ENCODE measurements around the gene RBM19. TPM values are rescaled to one million over a fixed set of nuclear protein-coding genes. Genes with fewer than 3 reads are reported as not detected.

RBM19 gene
- total and polyA plus RNA-seq, 2 donors (not counting 3 experiments of a cell fraction or from before 2014, with no cell fraction given) = 13.2 to 34.4 TPM

GRCh38 chr12:113880326-113880725 is 85.8 kb downstream of the RBM19 start:
- intact Hi-C loops (cut with micrococcal nuclease) = no loop called here
- TF ChIP-seq MYC (IDR thresholded peaks at IDR 0.05; ENCODE audit: low read depth, low read length) (no peak), POLR2AphosphoS5 (IDR thresholded peaks at IDR 0.05; ENCODE audit: insufficient read depth, low read depth, low read length) (no peak), JUN (IDR thresholded peaks at IDR 0.05; ENCODE audit: borderline replicate concordance, insufficient read depth, insufficient read length, low read depth) (no peak), CTCF (IDR thresholded peaks at IDR 0.05; ENCODE audit: extremely low read depth in 1 of 2, insufficient read depth in 1 of 2, low read depth in 1 of 2, low read length in 2 of 2) (no peak), GATA2 (IDR thresholded peaks at IDR 0.05; ENCODE audit: insufficient read depth, insufficient read length, low read depth, low read length) (no peak), FOS (IDR thresholded peaks at IDR 0.05; ENCODE audit: borderline replicate concordance, insufficient read depth, low read length) (no peak), POLR2A (IDR thresholded peaks at IDR 0.05; ENCODE audit: low read depth, low read length) (no peak), EZH2 (IDR thresholded peaks at IDR 0.05; ENCODE audit: borderline replicate concordance, low read depth, low read length, severe bottlenecking) (no peak)
- TF ChIP-seq, protein P1, sequence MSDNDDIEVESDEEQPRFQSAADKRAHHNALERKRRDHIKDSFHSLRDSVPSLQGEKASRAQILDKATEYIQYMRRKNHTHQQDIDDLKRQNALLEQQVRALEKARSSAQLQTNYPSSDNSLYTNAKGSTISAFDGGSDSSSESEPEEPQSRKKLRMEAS (IDR thresholded peaks at IDR 0.05; ENCODE audit: insufficient read depth, insufficient read length) = no peak
- DNase-seq (ENCODE audit: low read depth, low spot score) (no peak), FAIRE-seq (no peak)
- BruUV-seq (replicated peaks) = no TSS peak
- POLR2A ChIA-PET = no interaction called here
- Histone ChIP-seq H3K79me2 (ENCODE audit: control insufficient read depth, insufficient read depth, low read length) (no peaks in the 10 kb centered on the region), H4K20me1 (replicated peaks; ENCODE audit: control insufficient read depth, extremely low read depth, insufficient read depth, low read length) (no peaks in the 10 kb centered on the region), H3K9me3 (replicated peaks; ENCODE audit: control insufficient read depth, insufficient read depth, low read length) (no peaks in the 10 kb centered on the region), H3K9ac (replicated peaks; ENCODE audit: extremely low read depth, insufficient read depth, low read length) (no peak overlapping the region), H3K36me3 (ENCODE audit: control insufficient read depth in 2 of 2, extremely low read depth in 1 of 2, insufficient read depth in 2 of 2, low read length in 2 of 2) (no peaks in the 10 kb centered on the region), H3K27me3 (ENCODE audit: control insufficient read depth in 2 of 2, insufficient read depth in 2 of 2, low read length in 2 of 2) (no peaks in the 10 kb centered on the region), H3K4me2 (ENCODE audit: insufficient read depth, low read length) (no peak overlapping the region), H3K4me3 (replicated peaks in 1 of 3; ENCODE audit: insufficient read depth in 1 of 3, low read depth in 1 of 3, low read length in 3 of 3) (no peak overlapping the region), H2AFZ (ENCODE audit: low read depth, low read length) (no peak overlapping the region), H3K27ac (ENCODE audit: insufficient read depth, low read depth, low read length) (no peak overlapping the region), H3K4me1 (ENCODE audit: control insufficient read depth, extremely low read depth, insufficient read depth, low read length) (no peaks in the 10 kb centered on the region), H3K9me1 (replicated peaks; ENCODE audit: control insufficient read depth, extremely low read depth, insufficient read depth, low read length) (no peaks in the 10 kb centered on the region)
- CTCF ChIA-PET = no interaction called here
- dilution Hi-C loops (cut with MboI; ENCODE audit: extremely low pct_ligation_motif_present, low sequenced_read_pairs) = no loop called here

All from endothelial cell of umbilical vein (primary cell).